HG03103 (cell line): Measurements from ENCODE around the gene ITGAX.

Experiments
- ATAC-seq: cut with Tn5 transposase; IDR thresholded peaks from one replicate; pipeline ENCODE4 v1.9.1; 2021; ENCODE audit warnings: low read depth; ENCODE audit not compliant: unreplicated experiment

The ITGAX gene

DNA sequence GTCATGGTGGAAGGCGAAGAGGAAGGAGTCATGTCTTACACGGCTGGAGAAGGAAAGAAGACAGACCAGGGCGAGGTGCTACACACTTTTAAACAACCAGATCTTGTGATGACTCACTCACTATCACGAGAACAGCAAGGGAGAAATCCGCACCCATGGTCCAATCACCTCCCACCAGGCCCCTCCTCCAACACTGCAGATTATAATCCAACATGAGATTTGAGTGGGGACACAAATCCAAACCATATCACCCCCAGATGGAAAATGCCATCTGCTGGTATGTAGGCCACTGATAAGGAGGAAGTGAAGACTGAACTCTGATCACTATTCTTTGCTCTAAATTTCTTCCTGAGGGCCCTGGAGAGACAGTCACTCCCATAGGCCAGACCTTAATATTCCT lies 7.5 kb upstream of the ITGAX start:
- no peak for ATAC-seq

DNA sequence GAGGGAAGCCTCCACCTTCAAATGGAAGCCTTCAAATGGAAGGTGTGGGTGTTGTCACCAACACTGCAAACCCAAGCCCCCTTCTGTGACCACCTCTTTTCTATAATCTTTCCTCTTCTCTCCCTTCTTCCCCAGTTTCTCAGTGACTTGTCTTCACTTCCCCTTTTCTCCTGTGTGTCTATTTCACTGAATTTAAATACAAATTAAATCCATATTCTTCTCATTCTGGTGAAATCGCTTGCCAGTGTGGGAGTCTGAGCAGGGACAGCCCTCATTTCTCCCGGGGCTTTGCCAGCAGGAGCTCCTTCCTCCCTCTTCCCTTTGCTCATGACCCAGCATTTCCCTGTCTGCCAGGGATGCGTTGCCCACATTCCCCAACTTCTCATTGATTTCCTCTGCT lies 6.4 kb upstream of the ITGAX start:
- no peak for ATAC-seq

DNA sequence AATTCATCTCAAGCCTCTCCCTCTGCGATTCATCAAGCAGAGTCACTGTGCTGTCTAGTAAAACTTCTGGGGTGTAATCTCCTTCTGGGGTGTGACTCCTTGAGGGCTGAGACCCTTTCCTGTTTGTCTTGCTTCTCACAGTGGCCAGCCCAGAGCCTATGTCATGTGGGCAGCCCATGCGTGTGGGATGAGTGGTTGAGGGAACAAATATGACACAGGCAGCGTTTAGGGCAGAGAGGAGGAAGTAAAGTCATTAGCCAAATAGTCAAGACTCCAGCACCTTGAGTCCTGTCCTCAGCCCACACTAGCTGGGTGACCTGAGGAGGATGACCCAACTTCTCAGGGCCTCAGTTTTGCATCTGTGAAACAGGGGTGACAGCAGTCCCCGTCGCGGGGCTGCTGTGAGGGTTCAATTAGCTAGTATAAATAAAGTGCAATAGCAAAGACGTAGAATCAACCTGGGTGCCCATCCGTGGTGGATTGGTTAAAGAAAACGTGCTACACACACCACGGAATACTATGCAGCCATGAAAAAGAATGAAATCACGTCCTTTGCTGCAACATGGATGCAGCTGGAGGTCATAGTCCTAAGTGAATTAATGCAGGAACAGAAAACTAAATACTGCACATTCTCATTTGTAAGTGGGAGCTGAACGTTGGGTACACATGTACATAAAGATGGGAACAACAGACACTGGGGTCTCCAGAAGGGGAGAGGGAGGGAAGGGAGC lies 4.5 kb upstream of the ITGAX start:
- no peak for ATAC-seq

DNA sequence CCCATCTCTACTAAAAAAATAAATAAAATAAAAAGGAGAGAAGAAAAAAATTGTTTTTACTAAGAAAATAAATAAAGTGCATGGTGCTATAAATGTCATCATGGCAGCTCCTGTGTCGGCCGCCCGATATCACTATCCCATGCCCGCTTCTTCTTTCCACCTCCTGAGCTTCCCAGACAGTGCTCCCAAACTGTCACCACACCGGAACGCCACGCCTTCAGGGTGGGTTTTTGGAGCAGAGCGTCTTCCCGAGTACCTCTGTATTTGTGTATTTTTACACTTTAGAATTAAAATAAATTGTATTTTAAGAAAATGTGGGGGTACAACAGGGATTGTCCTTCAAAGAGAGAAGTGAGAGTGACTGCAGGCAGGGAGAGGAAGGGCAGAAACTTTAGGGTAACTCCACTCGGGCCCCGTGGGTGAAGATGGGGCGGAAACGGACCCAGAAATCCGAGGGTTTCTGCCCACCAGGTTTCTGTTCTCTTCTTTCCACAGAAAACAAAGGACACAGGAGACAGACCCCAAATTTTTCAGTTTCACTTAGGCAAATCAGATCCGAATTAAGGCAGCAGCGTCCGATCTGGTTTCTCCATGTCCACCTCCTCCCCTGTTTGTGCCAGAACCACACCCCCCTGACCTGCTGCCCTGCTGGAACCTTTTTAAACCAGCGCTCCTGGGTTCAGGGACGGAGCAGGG lies 3.6 kb upstream of the ITGAX start:
- ATAC-seq = no peak

DNA sequence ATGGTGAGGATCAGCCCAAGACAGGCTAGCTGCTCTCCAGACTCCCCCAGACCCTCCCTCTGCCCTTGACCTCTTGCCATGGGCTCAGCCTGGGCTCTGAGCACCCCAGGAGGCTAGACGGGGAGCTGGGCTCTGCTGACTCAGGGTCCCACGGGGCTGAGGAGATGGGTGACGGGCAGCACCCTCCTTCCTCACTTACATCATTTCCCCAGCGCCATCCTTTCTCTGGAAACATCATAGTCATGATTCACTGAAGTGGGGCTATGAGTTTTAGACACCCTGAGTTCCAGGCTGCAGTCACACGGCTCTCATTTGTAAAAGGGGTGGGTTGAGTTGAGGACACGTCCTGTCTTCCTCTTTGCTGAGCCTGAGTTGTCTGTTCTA lies 3.0 kb upstream of the ITGAX start:
- no peak for ATAC-seq

DNA sequence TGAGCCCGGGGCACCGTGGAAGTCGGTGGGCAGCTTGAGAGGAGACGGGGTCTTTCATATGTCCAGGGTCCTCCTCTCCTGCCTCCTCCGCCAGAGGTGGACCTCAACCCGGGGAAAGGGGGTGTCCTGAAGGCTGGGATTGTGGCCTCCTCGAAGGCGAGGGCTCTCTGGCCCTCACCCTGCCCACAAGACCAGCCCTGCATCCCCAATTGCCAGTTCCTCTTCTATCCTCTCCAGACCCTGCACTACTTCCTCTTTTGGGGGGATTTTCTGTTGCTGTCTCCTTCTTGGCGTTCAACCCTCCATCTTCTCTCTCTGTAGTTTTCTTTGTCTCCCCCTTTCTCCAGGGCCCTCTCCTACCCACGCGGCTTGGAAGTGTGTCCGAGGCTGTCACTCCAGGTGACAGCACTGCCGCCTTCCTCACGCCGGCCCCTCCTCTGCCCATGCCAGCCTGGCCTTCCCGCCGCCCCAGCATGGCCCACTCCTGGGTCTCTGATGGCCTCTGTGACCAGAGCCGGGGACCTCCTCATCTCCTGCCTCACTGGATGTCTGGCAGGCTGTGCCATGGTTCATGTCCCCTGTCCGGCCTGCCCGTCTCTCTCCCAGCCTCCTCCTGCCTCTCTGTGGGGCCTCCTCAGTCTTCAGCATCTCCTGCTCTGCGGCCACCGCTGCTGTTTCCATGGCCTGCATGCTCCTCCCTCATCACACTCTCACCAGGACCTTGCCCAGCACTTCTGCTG lies 2.4 kb upstream of the ITGAX start:
- ATAC-seq = no peak

DNA sequence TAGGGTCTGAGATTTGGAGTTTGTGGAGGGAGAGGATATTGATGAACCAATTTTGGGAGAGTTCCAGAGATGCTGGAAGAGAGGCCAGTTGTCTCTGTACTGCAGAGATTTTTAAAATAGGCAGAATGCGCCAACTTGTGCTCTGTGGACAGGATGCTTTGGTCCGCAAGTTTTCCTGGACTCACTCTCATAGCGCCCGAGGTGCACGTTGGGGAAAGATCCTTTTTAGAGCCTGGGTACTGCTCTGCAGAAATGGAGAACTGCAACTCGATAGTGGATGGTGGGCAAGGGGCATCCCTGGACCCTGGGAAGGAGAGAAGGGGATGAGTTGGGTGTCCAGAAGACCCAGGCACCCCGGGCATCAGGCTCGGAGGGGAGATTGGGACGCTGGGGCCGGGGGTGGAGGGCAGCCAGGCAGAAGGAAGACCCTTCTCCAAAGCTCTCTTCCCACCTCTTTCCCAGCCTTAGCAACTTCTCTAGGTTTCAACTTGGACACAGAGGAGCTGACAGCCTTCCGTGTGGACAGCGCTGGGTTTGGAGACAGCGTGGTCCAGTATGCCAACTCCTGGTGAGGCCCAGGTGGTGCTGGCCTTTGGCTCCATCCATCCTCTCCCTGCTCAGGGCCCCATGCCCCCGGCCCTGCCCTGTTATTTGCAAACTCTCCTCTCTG lies 590 bp downstream of the ITGAX start:
- ATAC-seq = no peak

DNA sequence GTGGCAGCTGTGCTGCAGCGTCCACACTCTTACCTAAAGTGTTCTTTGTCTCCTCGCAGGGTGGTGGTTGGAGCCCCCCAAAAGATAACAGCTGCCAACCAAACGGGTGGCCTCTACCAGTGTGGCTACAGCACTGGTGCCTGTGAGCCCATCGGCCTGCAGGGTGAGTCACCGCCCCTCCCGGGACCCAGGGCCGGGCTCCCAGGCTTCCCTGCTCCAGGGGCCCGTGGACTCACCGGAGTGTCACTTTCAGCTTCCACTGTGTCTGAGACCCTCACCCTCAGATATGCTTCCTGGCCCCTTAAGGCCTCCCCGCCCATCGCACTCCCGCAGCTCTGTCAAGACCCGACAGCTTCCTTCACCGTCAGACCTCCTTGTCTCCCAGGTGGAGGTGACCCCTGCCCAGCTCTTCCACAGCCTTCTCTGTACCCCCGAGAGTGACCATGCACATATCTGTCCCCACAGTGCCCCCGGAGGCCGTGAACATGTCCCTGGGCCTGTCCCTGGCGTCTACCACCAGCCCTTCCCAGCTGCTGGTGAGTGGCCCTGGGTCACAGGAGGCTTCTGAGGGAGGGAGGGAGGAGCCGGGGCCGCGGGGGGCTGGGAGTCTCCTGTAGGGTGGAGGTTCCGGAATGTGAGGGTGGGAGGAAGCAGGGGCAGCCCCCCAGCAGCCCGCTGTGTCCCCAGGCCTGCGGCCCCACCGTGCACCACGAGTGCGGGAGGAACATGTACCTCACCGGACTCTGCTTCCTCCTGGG lies 1.8 kb downstream of the ITGAX start:
- ATAC-seq = no peak

DNA sequence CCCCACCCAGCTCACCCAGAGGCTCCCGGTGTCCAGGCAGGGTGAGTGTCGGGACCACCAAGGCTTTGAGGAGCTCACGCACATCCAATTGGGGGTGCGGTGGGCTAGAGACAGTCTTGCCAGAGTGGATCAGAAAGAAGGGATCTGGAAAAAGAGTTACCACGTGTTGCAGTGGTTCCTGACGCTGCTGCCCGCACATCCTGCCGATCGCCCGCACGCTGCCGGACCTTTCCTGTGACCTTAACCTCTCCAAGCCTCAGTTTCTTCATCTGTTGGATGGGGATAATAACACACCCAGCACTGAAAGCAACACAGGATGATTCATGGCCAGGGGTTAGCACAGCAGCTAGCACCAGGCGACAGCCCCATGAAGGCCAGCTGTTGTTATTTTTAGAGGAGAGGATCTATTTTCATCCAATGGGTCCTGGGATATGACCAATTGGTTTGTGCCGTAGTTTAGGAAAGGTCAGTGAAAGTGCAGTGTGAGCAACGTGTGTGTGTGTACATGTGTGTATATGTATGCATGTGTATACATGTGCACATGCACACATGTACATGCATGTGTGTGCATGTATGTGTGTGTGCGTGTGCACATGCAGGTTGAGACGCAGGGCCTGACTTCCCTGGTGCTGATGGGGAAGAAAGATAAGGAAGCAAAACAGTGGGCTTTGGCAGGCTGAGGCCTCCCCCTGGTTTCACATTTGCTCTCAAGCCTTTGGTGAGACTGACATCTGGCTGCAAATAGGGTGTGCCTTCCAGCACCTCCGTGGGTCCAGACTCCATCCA lies 2.5 kb downstream of the ITGAX start:
- ATAC-seq = no peak

DNA sequence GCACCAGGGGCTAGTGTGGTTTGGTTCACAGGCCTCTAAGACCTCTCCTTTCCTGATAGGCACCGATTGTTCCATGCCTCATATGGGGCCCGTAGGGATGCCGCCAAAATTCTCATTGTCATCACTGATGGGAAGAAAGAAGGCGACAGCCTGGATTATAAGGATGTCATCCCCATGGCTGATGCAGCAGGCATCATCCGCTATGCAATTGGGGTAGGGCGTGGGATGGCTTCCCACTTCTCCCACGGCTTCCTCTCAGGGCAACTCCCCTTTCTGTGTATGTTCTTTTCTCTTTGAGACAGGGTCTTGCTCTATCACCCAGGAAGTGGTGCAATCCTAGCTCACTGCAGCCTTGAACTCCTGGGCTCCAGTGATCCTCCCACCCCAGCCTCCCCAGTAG lies 5.3 kb downstream of the ITGAX start:
- no peak for ATAC-seq

DNA sequence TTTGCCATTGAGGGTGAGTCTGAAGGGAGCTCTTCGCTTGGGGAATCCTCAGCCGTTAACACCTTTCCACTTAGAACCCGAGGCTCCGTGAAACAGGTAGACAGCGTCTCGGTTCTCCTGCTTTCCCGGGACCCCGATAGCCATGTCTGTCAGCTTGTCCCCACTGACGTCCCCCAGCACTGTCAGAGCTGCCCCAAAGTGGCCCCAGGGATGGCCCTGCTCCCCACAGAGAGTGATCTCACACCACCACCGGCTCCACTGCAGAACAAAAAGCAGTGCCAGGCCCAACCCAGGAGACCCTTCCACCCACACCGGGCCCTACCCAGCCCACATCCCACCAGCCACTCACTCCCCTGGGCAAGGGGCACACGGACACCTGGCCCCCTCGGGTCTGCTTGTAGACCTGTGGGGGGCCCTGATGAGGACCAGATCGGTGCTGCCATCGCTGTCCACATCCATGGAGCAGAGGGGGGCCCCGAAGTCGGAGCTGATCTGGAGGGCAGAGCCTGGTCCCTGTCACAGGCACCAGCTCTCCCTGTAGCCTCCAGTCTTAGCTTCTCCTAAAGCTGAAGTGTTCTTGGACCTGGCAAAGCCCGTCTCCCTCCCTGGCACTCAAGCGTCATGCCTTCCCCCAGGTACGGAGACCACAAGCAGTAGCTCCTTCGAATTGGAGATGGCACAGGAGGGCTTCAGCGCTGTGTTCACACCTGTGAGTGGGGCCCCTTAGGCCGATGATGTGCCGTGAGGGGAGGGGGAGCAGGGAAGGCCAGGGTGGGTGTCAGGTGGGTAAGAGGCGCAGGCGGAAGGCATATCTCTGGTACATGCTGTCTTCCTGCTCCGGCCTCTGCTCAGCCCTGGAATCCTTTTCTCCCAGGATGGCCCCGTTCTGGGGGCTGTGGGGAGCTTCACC lies 6.5 kb downstream of the ITGAX start:
- ATAC-seq = no peak

DNA sequence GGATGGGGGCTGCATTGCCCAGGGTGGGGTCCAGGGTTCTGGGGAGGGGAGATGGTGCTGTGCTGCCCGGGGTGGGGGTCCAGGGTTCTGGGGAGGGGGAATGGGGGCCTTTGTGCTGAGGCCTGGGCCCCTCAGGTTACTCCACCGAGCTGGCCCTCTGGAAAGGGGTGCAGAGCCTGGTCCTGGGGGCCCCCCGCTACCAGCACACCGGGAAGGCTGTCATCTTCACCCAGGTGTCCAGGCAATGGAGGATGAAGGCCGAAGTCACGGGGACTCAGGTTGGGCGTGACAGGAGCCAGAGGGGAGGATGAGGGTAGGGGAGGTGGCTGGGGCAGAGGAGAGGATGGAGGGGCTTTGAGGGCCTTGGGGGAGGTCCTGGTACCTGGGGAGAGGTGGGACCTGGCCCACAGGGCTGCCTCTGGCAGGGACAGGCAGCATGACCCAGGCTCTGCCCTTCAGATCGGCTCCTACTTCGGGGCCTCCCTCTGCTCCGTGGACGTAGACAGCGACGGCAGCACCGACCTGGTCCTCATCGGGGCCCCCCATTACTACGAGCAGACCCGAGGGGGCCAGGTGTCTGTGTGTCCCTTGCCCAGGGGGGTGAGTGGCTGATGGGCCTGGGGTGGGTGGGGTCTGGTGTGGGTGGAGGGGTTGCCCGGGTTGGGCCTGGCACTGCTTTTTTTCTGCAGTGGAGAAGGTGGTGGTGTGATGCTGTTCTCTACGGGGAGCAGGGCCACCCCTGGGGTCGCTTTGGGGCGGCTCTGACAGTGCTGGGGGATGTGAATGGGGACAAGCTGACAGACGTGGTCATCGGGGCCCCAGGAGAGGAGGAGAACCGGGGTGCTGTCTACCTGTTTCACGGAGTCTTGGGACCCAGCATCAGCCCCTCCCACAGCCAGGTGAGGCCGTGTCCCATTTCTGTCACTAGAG lies 7.8 kb downstream of the ITGAX start:
- ATAC-seq = no peak

DNA sequence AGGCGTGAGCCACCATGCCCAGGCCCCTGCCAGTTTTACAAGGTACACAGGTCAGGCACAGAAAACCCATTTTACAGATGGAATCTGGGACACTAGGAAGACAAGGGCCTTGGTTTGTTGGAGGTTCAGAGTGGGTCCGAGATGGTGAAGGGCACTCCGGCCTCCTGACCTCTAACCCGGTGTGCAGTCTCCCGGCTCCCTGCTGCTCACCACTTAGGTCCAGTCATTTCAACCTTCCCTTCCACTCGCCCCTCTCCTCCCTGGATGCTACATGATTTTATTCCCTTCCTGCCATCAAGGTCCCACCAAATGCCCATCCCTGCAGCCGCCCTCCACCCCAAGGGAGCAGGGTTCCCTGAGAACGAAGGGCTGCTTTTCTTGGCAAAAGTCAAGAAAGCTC lies 8.7 kb downstream of the ITGAX start:
- ATAC-seq = no peak

DNA sequence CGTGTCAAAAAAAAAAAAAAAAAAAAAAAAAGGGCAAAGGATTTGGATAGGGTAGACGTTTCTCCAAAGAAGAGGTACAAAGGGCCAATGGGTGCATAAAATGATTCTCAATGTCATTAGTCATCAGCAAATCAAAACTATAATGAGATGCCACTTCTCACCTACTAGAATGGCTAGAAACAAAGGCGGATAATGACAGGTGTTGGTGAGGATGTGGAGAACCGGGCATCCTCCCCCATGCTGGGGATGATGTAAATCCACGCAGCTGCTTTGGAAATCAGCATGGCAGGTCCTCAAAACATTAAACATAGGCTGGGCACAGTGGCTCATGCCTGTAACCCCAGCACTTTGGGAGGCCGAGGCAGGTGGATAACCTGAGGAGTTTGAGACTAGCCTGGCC lies 9.4 kb downstream of the ITGAX start:
- ATAC-seq = no peak

DNA sequence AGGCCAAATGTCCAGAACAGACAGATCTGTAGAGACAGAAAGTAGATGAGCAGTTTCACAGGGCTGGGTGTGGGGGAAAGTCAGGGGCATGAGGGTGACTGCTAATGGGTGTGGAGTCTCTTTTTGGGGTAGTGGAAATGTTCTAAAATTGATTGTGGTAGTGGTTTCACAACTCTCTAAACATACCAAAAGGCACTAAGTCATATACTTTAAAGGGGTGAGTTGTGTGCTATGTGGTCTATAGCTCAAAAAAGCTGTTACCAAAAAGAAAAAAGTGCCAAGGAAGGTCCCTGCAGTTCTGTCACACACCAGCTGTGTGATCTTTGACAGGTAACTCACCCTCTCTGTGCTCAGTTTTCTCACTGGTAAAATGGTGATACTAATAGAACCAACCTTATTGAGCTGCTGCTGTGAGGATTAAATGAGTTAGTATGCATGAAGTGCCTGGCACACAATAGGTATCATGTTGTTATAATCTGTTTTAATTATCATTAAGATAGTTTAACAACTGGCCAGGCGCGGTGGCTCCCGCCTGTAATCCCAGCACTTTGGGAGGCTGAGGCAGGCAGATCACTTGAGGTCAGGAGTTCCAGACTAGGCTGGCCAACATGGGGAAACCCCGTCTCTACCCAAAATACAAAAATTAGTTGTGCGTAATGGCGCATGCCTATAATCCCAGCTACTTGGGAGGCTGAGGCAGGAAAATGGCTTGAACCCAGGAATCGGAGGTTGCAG lies 10.3 kb downstream of the ITGAX start:
- no peak for ATAC-seq

DNA sequence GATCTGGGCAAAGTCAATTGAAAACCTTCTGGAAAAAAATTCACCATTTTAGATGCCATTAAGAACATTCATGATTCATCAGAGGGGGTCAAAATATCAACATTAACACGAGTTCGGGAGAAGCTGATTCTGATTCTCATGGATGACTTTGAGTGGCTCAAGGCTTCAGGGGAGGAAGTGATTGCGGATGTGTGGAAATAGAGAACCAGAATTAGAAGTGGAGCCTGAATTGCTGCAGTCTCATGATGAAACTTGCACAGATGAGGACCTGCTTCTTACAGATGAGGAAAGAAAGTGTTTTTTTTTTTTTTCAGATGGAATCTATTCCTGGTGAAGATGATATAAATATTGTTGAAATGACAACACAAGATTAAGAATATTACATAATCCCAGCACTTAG lies 12.9 kb downstream of the ITGAX start:
- ATAC-seq = no peak

DNA sequence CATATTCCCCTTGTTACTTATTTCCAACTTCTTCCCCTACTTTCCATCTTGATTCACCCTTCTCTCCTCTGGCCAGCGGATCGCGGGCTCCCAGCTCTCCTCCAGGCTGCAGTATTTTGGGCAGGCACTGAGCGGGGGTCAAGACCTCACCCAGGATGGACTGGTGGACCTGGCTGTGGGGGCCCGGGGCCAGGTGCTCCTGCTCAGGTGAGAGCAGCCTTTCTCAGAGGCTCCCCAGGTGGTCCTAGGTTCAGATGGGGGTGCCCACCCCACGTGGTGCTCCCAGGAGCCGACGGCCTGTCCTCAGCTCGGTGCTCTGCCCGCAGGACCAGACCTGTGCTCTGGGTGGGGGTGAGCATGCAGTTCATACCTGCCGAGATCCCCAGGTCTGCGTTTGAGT lies 16.0 kb downstream of the ITGAX start:
- no peak for ATAC-seq
